Measurements from ENCODE around the gene FAM229A.

FAM229A gene

DNA sequence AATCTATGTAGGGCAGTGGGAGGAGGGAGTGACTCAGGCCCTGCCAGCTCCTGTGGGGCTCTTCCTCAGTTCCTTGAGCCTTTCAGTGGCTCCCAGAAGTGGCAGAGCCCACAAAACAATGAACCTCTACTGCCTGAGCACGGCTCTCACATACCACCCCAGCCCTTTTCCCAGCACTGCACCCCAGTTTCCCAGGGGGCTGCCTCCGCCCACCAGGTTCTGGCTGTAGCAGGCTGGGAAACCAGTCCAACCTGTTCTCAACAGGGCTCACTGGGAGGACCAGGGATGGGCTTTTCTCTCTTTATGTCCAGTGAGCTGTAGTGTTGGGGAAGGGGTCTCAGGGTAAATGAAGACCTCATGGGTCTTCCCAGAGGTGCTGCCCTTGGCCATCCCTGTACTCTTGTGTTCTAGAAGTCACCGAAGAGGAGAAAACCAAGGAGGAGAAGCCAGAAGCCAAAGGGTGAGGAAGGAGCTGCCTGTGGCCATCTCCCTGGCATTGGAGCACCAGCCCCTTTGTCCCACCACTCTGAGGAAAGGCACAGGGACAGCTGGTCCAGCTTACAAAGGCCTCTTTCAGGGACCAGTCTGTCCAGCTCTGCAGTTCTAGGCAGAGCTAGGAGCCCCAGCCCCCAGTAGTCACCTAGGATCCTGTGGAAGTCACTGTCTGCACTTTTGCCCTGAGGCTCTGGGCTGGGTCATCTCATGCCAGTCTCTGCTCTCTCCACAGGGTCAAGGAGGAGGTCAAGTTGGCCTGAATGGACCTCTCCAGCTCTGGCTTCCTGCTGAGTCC is 29.8 kb downstream of the FAM229A start:
- DNase-seq (ENCODE audit: extremely low read depth in 1 of 2, low read depth in 1 of 2): no peak

DNA sequence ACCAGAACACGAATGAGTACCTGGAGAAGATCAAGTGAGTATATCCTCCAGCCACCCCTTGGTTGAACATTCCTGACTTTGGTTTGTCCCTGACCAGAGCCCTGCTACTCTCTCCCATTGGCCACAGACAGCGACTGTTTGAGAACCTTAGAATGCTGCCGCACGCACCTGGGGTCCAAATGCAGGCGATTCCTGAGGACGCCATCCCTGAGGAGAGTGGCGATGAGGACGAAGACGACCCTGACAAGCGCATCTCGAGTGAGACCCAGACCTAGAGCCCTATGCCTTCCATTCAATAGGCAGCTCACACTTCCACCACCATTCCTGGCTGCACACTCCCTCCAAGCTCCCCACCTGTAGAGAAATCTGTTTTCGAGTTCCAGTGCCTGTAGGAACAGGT is 30.7 kb downstream of the FAM229A start:
- no peak for DNase-seq (ENCODE audit: extremely low read depth in 1 of 2, low read depth in 1 of 2)

DNA sequence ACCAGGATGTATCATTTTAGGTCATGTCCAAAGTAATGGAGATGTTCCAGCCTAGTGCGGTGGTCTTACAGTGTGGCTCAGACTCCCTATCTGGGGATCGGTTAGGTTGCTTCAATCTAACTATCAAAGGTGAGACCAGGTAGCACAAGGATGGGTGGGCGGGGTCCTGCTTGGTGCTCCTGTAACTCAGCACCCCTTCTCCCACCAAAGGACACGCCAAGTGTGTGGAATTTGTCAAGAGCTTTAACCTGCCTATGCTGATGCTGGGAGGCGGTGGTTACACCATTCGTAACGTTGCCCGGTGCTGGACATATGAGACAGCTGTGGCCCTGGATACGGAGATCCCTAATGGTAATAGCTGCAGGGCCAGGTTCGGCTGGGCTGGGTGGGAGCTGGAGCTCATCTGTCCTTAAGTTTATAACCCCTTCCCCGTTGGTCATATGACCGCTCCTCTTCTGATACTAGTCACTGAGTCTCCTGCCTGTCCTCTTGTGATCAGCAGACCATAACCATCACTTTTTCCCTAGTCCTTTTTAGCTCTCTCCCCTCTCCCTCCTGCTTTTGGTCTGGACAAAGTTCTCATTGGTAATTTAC is 31.6 kb downstream of the FAM229A start:
- DNase-seq (ENCODE audit: extremely low read depth in 1 of 2, low read depth in 1 of 2): no peak

DNA sequence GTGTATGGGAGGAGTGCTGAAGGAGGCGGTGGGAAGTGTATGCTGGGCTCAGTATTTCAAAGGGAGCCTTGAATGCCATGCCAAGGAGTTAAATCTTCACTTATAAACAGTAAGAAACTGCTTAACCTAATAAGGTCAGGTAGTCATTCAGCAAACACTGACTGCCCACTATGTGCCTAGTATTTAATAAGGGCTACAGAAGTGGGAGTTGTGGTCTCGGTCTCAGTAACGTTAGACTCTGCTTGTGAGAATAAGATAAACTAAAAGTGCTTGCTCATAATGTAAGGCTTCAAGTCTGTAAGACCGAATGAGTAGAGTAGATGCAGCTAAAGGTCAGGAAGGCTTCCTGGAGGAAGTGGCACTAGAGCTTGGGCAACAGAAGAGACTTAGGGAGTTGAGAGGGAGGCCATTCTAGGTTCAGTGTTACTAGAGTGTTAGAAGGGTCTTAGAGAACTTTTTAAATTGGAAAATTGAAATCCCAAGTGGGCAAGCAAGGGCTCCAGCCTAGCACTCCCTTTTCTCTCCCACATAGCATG is 32.3 kb downstream of the FAM229A start:
- DNase-seq (ENCODE audit: extremely low read depth in 1 of 2, low read depth in 1 of 2): no peak

DNA sequence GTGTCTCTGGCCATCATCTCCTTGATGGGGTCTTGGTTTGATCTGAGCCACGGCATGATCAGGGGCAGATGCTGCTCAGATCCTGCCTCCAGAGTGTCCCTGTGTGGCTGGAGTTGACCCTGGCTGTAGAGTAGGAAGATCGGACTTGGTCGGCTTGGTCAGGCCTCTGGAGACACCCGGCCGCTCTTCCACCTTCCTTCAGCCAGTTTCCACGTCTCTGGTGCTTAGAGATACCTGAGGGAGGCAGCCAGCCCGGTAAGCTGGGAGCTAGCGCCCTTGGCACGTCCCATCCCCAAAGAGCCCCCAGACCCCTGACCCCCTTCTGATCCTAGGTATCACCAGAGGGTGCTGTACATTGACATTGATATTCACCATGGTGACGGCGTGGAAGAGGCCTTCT is 35.1 kb downstream of the FAM229A start:
- no peak for DNase-seq (ENCODE audit: extremely low read depth in 1 of 2, low read depth in 1 of 2)

DNA sequence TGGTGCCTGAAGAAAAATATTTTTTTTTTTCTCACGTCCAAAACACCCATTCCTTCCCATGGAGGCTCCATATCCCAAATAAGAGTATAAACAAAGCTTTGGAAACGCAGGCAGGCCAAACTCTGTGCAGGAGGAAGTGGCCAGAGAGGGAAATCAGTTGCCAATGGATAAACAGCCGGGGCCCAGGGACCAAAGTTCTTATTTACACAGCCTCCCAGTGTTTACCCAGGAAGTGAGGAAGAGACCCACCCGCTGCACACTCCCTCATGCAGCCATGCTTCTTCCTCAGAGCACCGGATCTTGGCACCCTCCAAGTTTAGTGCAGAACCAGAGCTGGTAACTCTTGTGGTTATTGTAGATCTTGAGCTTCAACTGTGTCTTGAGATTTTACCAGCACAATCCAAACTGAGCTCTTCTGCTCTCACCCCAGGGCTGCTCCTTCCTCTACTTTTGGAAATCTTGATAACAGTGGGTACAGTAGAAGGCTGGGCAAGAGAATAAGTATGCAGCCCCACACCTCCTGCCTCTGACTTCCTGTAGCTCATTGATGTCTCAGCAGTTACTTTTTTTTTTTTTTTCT is 40.5 kb downstream of the FAM229A start:
- DNase-seq (ENCODE audit: extremely low read depth in 1 of 2, low read depth in 1 of 2): no peak

DNA sequence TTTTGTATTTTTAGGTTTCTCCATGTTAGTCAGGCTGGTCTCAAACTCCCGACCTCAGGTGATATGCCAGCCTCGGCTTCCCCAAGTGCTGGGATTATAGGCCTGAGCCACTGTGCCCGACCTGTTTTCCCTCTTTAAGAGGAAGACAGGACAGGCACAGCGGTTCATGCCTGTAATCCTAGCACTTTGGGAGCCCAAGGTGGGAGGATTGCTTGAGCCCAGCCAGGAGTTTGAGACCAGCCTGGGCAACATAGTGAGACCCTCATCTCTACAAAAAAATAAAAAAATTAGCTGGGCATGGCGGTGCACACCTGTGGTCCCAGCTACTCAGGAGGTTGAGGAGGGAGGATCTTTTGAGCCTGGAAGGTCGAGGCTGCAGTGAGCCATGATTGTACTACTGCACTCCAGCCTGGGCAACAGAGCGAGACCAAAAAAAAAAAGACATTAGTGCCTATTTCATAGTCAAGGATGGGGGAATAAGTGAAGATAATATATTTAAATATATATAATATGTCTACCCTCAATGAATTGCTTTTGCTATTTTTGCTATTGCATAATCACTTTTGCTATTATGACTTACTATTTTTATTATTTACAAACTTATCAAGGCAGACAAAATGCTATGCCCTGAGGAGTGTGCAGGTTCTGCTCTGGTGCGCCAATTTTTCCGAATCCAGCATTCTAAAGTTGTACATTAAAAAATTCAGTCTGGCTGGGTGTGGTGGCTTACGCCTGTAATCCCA is 44.0 kb downstream of the FAM229A start:
- DNase-seq (ENCODE audit: extremely low read depth in 1 of 2, low read depth in 1 of 2): no peak

DNA sequence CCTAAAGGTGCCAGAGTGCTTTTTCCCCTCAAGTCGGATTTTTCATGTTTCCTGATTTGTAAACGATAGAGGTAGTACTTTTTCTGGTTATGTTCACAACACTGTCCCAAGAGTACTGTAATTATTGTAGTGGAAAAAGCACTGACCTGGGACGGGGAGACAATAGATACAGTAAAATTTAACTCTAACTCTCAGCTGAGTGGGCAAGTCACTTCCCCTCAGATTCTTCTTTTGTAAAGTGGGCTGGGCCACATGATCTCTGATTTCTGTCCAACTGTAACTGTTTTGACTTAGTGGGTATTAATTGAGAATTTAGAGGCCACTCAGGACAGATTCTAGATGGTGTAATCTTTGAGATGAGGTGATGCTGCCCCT is 45.4 kb downstream of the FAM229A start:
- no peak for DNase-seq (ENCODE audit: extremely low read depth in 1 of 2, low read depth in 1 of 2)

DNA sequence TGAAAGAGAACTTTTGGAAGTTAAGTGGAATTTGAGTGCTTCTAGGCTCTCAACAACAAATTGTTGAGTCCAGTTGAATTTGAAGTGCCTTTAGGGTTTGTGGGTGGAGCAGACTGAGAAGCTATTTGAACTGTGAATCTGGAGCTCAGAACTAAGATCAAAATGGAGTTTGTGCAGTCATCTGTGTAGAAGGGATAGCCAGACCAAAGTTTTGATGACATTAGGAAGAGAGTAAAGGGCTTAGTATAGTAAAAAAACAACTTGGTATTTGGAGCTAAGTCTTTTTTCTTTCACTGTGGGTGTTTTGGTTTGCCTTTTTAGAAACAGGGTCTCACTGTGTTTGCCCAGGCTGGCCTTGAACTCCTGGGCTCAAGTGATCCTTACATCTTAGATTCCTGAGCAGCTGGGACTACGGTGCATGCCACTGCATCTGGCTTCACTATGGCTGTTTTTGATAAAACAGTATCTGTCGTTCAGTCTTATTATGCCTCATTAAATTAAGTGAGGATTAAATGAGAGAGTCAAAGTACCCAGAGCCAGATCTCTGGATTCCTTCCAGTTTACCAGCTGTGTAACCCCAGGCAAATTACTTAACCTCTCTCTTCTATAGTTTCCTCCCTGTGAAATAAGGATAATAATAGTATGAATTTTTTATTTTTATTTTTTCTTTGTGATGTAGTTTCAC is 50.4 kb downstream of the FAM229A start:
- DNase-seq (ENCODE audit: extremely low read depth in 1 of 2, low read depth in 1 of 2): no peak

Data from stimulated activated CD8-positive, alpha-beta memory T cell treated with anti-CD3 and anti-CD28 coated beads, Interleukin-7, amount 100 ng/mL, for 48 hours (primary cell).